Hepatocyte (in vitro differentiated cells): ENCODE data around the gene ATF3. TPM values are rescaled to one million over a fixed set of nuclear protein-coding genes. Genes with fewer than 3 reads are reported as not detected.

Experiments
- DNase-seq: peaks from one replicate; pipeline ENCODE4 v3.0.0-alpha.2; 2016; ENCODE audit warnings: low spot score
- H2AFZ ChIP-seq: fragments of 200-600 bp; sonication (generic); 2 replicates; pipeline ENCODE4 v1.6.0; 2016; ENCODE audit warnings: antibody characterized with exemption, mild to moderate bottlenecking
- H3K27ac ChIP-seq: fragments of 200-600 bp; sonication (generic); 2 replicates; pipeline ENCODE4 v1.5.1; 2016; ENCODE audit warnings: mild to moderate bottlenecking
- H3K27me3 ChIP-seq: fragments of 200-600 bp; sonication (generic); 2 replicates; pipeline ENCODE4 v1.6.1; 2016
- H3K36me3 ChIP-seq: fragments of 200-600 bp; sonication (generic); replicated peaks from 2 replicates; pipeline ENCODE4 v1.5.1; 2016; ENCODE audit warnings: low read depth; ENCODE audit not compliant: insufficient read depth
- H3K4me1 ChIP-seq: fragments of 200-600 bp; sonication (generic); 2 replicates; pipeline ENCODE4 v1.5.1; 2016; ENCODE audit warnings: mild to moderate bottlenecking, moderate library complexity; ENCODE audit not compliant: insufficient read depth
- H3K4me2 ChIP-seq: fragments of 200-600 bp; sonication (generic); 2 replicates; pipeline ENCODE4 v1.6.0; 2016
- H3K4me3 ChIP-seq: fragments of 200-600 bp; sonication (generic); 2 replicates; pipeline ENCODE4 v1.5.1; 2016; ENCODE audit warnings: mild to moderate bottlenecking
- H3K79me2 ChIP-seq: fragments of 200-600 bp; sonication (generic); 2 replicates; pipeline ENCODE4 v1.6.0; 2017; ENCODE audit warnings: mild to moderate bottlenecking
- H3K9me2 ChIP-seq: fragments of 200-600 bp; sonication (generic); replicated peaks from 2 replicates; pipeline ENCODE4 v1.6.0; 2017; ENCODE audit warnings: mild to moderate bottlenecking; ENCODE audit not compliant: insufficient read depth
- H3K9me3 ChIP-seq: fragments of 200-600 bp; sonication (generic); 2 replicates; pipeline ENCODE4 v1.5.1; 2016; ENCODE audit warnings: low read depth, mild to moderate bottlenecking
- H4K20me1 ChIP-seq: fragments of 200-600 bp; sonication (generic); 2 replicates; pipeline ENCODE4 v1.6.0; 2016; ENCODE audit warnings: mild to moderate bottlenecking; ENCODE audit not compliant: insufficient read depth, poor library complexity, severe bottlenecking
- CTCF ChIP-seq: fragments of 200-600 bp; sonication (generic); IDR thresholded peaks from 2 replicates; pipeline ENCODE4 v1.5.1; 2016; ENCODE audit warnings: antibody characterized with exemption, mild to moderate bottlenecking; ENCODE audit not compliant: poor library complexity
- EZH2 ChIP-seq: fragments of 200-600 bp; sonication (generic); IDR thresholded peaks from 2 replicates; pipeline ENCODE4 v1.6.1; 2016; ENCODE audit warnings: antibody characterized with exemption, mild to moderate bottlenecking, borderline replicate concordance
- EZH2phosphoT487 ChIP-seq: fragments of 200-600 bp; sonication (generic); IDR thresholded peaks from one replicate; pipeline ENCODE4 v1.6.1; 2018; ENCODE audit warnings: antibody characterized with exemption, mild to moderate bottlenecking, low read depth, moderate library complexity; ENCODE audit not compliant: unreplicated experiment, severe bottlenecking
- WGBS: methylation state at CpG from one replicate; pipeline ENCODE4 v1.1.6; 2016; ENCODE audit warnings: low lambda C conversion rate; ENCODE audit errors: missing lambda C conversion rate; 5-methylcytosine and 5-hydroxymethylcytosine counted together
- polyA plus RNA-seq: library from polyadenylated mRNA; unstranded; fragments of >200 nt; fragmentation: Nextera tagmentation; extraction: Ambion mirVana; gene quantifications from 2 replicates; pipeline ENCODE4 v1.2.1, GENCODE V29; 2016
- total RNA-seq: library from RNA; depleted of rRNA; stranded (reverse); fragments of >200 nt; gene quantifications from 2 replicates; pipeline ENCODE4 v1.2.3, GENCODE V29; 2014

Gene ATF3
- total and polyA plus RNA-seq, 2 experiments from 2014 or later: 128 to 129 TPM

DNA sequence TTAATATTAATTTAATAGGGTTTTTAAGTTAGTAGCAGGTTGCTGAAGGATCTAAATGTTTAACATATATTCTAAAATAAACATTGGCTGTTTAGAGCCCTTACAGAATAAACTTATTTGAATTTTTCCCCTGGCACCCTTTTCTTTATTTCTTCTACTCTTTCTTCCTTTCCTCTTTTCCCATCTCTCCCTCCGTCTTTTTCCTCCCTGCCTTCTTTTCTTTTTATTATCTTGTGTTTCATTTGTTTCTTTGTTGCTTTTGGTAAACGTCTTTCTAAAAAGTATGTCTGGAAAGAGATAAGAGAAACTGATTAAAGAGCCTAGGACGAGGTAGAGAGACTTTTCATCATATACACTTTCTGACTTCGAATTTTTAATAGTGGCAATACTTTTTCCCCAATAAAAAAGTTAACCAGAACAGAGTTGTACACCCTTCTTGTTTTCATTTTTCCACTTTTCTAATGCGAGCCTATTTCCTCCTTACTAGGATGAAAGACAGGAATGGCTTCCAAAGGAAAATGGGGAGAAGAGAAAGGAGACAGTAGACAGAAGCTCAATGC, 39.5 kb upstream of the ATF3 start:
- no peaks in the 10 kb centered on the region for H3K27me3 ChIP-seq
- no peaks in the 10 kb centered on the region for H4K20me1 ChIP-seq
- no peaks in the 10 kb centered on the region for H3K36me3 ChIP-seq
- no peaks in the 10 kb centered on the region for H3K9me2 ChIP-seq
- WGBS: 67% methylated on average over 5 of the region's 5 CpGs
- H2AFZ ChIP-seq: no peak overlapping the region
- H3K4me3 ChIP-seq: no peak overlapping the region
- no peak overlapping the region for H3K27ac ChIP-seq
- H3K4me2 ChIP-seq: no peak overlapping the region
- H3K9me3 ChIP-seq: no peaks in the 10 kb centered on the region
- H3K79me2 ChIP-seq: no peaks in the 10 kb centered on the region
- DNase-seq: no peak
- peaks cover 5% of the 10 kb centered on the region for H3K4me1 ChIP-seq
- TF ChIP-seq EZH2 (no peak), EZH2phosphoT487 (no peak), CTCF (no peak)

DNA sequence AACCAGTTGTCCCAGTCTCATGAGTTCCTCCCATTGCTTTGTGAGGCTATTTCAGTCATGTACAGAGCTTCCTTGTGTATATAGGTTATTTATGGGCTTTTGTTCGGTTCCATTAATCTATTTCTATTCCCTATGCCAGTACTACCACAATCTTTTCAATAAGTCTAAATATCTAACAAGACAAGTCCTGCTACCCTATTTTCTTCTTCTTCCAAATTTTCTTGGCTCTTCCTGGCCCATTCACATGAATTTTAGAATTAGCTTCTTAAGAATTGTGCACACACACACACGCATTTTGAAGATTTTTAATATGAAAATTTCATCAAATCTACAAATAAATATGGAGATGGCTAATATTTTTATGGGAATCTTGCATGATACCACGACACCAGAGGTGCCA, 33.8 kb upstream of the ATF3 start:
- no peaks in the 10 kb centered on the region for H3K9me3 ChIP-seq
- no peak overlapping the region for H3K4me2 ChIP-seq
- H3K27me3 ChIP-seq: no peaks in the 10 kb centered on the region
- H3K4me1 ChIP-seq: no peaks in the 10 kb centered on the region
- no peak overlapping the region for H2AFZ ChIP-seq
- no peaks in the 10 kb centered on the region for H3K36me3 ChIP-seq
- no peaks in the 10 kb centered on the region for H3K9me2 ChIP-seq
- 97% methylated on average over 3 of the region's 3 CpGs for WGBS
- no peak overlapping the region for H3K4me3 ChIP-seq
- no peaks in the 10 kb centered on the region for H4K20me1 ChIP-seq
- DNase-seq: no peak
- no peaks in the 10 kb centered on the region for H3K79me2 ChIP-seq
- H3K27ac ChIP-seq: no peak overlapping the region
- no peak for TF ChIP-seq CTCF
- no peak for TF ChIP-seq EZH2phosphoT487
- no peak for TF ChIP-seq EZH2

DNA sequence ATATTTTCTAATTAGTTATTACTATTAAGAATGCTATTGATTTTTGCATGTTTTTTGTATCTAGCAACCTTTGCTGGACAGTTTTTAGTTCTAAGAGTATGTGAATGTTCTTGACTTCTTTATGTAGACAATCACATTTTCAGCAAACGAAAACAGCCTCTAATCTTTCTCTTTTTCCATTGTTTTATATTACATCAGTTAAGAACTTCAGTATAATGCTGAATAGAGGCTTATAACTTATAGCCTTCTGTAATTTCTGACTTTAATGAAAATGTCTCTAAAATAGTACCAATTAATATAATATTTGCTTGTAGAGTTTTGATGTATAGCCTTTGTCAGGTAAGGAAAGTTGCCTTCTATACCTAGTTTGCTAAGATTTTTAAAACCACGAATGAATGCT, 33.2 kb upstream of the ATF3 start:
- Histone ChIP-seq H3K36me3 (no peaks in the 10 kb centered on the region), H3K27ac (no peak overlapping the region), H3K27me3 (no peaks in the 10 kb centered on the region), H3K4me3 (no peak overlapping the region), H3K4me2 (no peak overlapping the region), H3K9me3 (no peaks in the 10 kb centered on the region), H2AFZ (no peak overlapping the region), H4K20me1 (no peaks in the 10 kb centered on the region), H3K9me2 (no peaks in the 10 kb centered on the region), H3K4me1 (no peaks in the 10 kb centered on the region), H3K79me2 (no peaks in the 10 kb centered on the region)
- 84% methylated on average over 2 of the region's 2 CpGs for WGBS
- TF ChIP-seq EZH2phosphoT487 (no peak), EZH2 (no peak), CTCF (no peak)
- DNase-seq: no peak

DNA sequence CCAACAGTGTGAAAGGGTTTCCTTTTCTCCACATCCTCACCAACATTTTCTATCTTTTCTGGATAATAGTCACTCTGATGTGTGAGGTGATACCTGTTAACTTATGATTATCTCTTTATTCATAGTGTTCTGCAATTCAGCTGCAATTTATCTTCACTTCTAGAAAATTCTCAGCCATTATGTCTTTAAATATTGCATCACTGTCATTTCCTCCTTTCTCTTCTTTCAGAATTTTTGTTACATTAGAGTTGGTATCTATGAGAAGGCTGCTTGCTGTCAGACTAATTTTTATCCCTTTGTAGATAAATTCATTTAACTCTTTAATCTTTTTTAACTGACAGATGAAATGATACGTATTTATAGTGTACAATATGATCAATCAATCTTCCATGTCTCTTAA, 30.5 kb upstream of the ATF3 start:
- TF ChIP-seq EZH2phosphoT487: no peak
- no peak for TF ChIP-seq EZH2
- TF ChIP-seq CTCF: no peak
- Histone ChIP-seq H3K27ac (no peak overlapping the region), H3K4me3 (no peak overlapping the region), H3K9me2 (no peaks in the 10 kb centered on the region), H3K27me3 (no peaks in the 10 kb centered on the region), H3K9me3 (no peaks in the 10 kb centered on the region), H3K4me1 (no peaks in the 10 kb centered on the region), H3K4me2 (no peak overlapping the region), H4K20me1 (no peaks in the 10 kb centered on the region), H3K36me3 (no peaks in the 10 kb centered on the region), H3K79me2 (no peaks in the 10 kb centered on the region), H2AFZ (no peak overlapping the region)
- WGBS: 89% methylated on average over 1 of the region's 1 CpG
- DNase-seq: no peak
